ENCODE measurements around the gene NLK. TPM values are rescaled to one million over a fixed set of nuclear protein-coding genes. Genes with fewer than 3 reads are reported as not detected.
"Not testable (repeated sequence)": the region's sequence is repeated elsewhere in the genome, so short reads cannot be mapped to it uniquely, and the experiment has no call there.

Gene NLK
- total RNA-seq, 2 experiments from 2014 or later: 12.9 TPM

- ChIA-PET CTCF (no interaction called here), POLR2A (no interaction called here)
Observed at GRCh38 chr17:28065706-28066105, 23.2 kb downstream of the NLK start.

- ChIA-PET POLR2A (no interaction called here), CTCF (no interaction called here)
Observed at GRCh38 chr17:28069061-28069460, 26.6 kb downstream of the NLK start.

- ChIA-PET POLR2A (no interaction called here), CTCF (interaction anchor here (0.7 kb wide), 1 partner anchor 336 kb away, joined by 3 read pairs; no protein-coding TSS in a partner anchor)
Observed at GRCh38 chr17:28071179-28071578, 28.7 kb downstream of the NLK start.

GRCh38 chr17:28071891-28072606 lies 29.6 kb downstream of the NLK start:
- CTCF ChIA-PET: no interaction called here
- POLR2A ChIA-PET: no interaction called here

- ChIA-PET CTCF (no interaction called here), POLR2A (no interaction called here)
Observed at GRCh38 chr17:28072936-28073533, 30.6 kb downstream of the NLK start.

GRCh38 chr17:28074010-28074409 lies 31.5 kb downstream of the NLK start:
- CTCF ChIA-PET: no interaction called here
- POLR2A ChIA-PET: no interaction called here

- ChIA-PET CTCF (interaction anchor here (0.9 kb wide), 1 partner anchor 42 kb away, joined by 3 read pairs; no protein-coding TSS in a partner anchor), POLR2A (no interaction called here)
Observed at GRCh38 chr17:28076144-28076543, 33.7 kb downstream of the NLK start.

GRCh38 chr17:28077140-28077539 lies 34.7 kb downstream of the NLK start:
- POLR2A ChIA-PET, CTCF ChIA-PET: not testable (repeated sequence)

- POLR2A ChIA-PET: no interaction called here
- CTCF ChIA-PET: no interaction called here
Observed at GRCh38 chr17:28078341-28079229, 36.1 kb downstream of the NLK start.

- ChIA-PET CTCF (interaction anchor here (1.3 kb wide), 1 partner anchor 41 kb away, joined by 3 read pairs; no protein-coding TSS in a partner anchor), POLR2A (no interaction called here)
Observed at GRCh38 chr17:28081467-28081866, 39.0 kb downstream of the NLK start.

GRCh38 chr17:28085766-28086165 lies 43.3 kb downstream of the NLK start:
- POLR2A ChIA-PET: no interaction called here
- CTCF ChIA-PET: no interaction called here

- POLR2A ChIA-PET: no interaction called here
- CTCF ChIA-PET: no interaction called here
Observed at GRCh38 chr17:28086519-28086918, 44.0 kb downstream of the NLK start.

GRCh38 chr17:28087743-28088142 lies 45.3 kb downstream of the NLK start:
- CTCF ChIA-PET: no interaction called here
- POLR2A ChIA-PET: no interaction called here

GRCh38 chr17:28090551-28090950 lies 48.1 kb downstream of the NLK start:
- ChIA-PET POLR2A (no interaction called here), CTCF (interaction anchor here (1.4 kb wide), 1 partner anchor 30 kb away, joined by 3 read pairs; no protein-coding TSS in a partner anchor)

- ChIA-PET POLR2A (no interaction called here), CTCF (interaction anchor here (0.6 kb wide), 1 partner anchor 54 kb away, joined by 3 read pairs; no protein-coding TSS in a partner anchor)
Observed at GRCh38 chr17:28092088-28092487, 49.6 kb downstream of the NLK start.

- ChIA-PET POLR2A (interaction anchor here (0.6 kb wide), 1 partner anchor 106 kb away, joined by 6 read pairs; no protein-coding TSS in a partner anchor), CTCF (no interaction called here)
Observed at GRCh38 chr17:28093999-28094716, 51.7 kb downstream of the NLK start.

GRCh38 chr17:28096756-28097155 lies 54.3 kb downstream of the NLK start:
- POLR2A ChIA-PET: no interaction called here
- CTCF ChIA-PET: no interaction called here

- ChIA-PET CTCF (no interaction called here), POLR2A (no interaction called here)
Observed at GRCh38 chr17:28097254-28097653, 54.8 kb downstream of the NLK start.

- CTCF ChIA-PET: no interaction called here
Observed at GRCh38 chr17:28097901-28098300, 55.4 kb downstream of the NLK start.

GRCh38 chr17:28098591-28098990 lies 56.1 kb downstream of the NLK start:
- POLR2A ChIA-PET: not testable (repeated sequence)
- CTCF ChIA-PET: interaction anchor here (0.6 kb wide), 1 partner anchor 209 kb away, joined by 3 read pairs; no protein-coding TSS in a partner anchor

More at GRCh38 chr17:28097901-28098300, 55.4 kb downstream of the NLK start:
- POLR2A ChIA-PET: no interaction called here

Measured in activated CD8-positive, alpha-beta memory T cell treated with anti-CD3 and anti-CD28 coated beads for 36 hours (primary cell).